Lower leg skin (tissue), 4 donors: ENCODE data around the gene SLC16A12. TPM values are rescaled to one million over a fixed set of nuclear protein-coding genes. Genes with fewer than 3 reads are reported as not detected.

Experiments
- DNase-seq, 2 donors: peaks; one replicate each; pipeline ENCODE4 v3.0.0-alpha.2; 2019; ENCODE audit warnings: low spot score in 2 of 2
- H3K4me3 ChIP-seq: fragments of 200-600 bp; sonication (generic); 2 replicates; pipeline ENCODE4 v1.5.1; 2017; ENCODE audit warnings: mild to moderate bottlenecking, low read depth; ENCODE audit not compliant: poor library complexity, severe bottlenecking
- CTCF ChIP-seq, 3 donors: fragments of 450-650 bp; IDR thresholded peaks; one replicate each; pipeline ENCODE4 v1.5.1; 2016; ENCODE audit warnings: antibody characterized with exemption in 3 of 3, mild to moderate bottlenecking in 3 of 3, moderate library complexity in 2 of 3
- POLR2A ChIP-seq, 2 donors: fragments of 450-650 bp; IDR thresholded peaks; one replicate each; pipeline ENCODE4 v1.6.1; 2016 to 2017; ENCODE audit warnings: antibody characterized with exemption in 2 of 2, mild to moderate bottlenecking in 1 of 2, moderate library complexity in 1 of 2
- WGBS, 2 donors: methylation state at CpG; one replicate each; pipeline ENCODE4 v1.1.5; 2018; 5-methylcytosine and 5-hydroxymethylcytosine counted together
- intact Hi-C: fragments of 100-400 bp; cut with DNase I; formaldehyde crosslinking; loops from one replicate; pipeline ENCODE4 v1.15.0; 2023; ENCODE audit warnings: low total_unique reads
- total RNA-seq, 4 donors: library from RNA; depleted of rRNA; stranded (reverse); fragments of >200 nt; gene quantifications; one replicate each; pipeline ENCODE4 v1.1.0, GENCODE V29; 2016

The SLC16A12 gene
- total RNA-seq, 4 donors from 2014 or later = 0.13 to 1.5 (median 0.90) TPM

GRCh38 chr10:89494575-89494974, 40.8 kb downstream of the SLC16A12 start:
- 71 to 78% methylated on average over 3 of the region's 3 CpGs for WGBS, 2 donors
- DNase-seq = no peak
- TF ChIP-seq POLR2A (IDR thresholded peaks at IDR 0.05) (no peak), CTCF (IDR thresholded peaks at IDR 0.05) (no peak)
- intact Hi-C loops = no loop called here
- no peak overlapping the region for H3K4me3 ChIP-seq

DNA sequence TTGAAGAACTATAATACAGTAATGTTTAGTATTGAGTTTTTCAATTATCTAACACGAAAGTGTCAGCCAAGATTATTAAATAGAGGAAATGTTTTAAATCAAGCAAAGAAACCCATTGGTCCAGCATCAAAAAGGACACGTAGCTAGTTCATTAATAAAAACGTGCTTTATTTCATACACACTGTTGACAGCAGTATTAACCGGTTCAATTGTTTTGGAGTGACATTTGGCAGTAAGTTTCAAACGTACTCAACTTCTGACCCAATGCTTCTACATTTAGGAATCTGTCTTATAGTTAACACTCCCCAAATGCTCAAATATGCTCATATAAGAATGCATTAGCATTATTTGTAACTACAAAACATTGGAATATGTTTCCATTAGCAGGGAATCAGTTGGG, 41.3 kb downstream of the SLC16A12 start:
- DNase-seq = no peak
- intact Hi-C loops = no loop called here
- 63 to 66% methylated on average over 5 of the region's 5 CpGs for WGBS, 2 donors
- H3K4me3 ChIP-seq = no peak overlapping the region
- no peak for TF ChIP-seq CTCF (IDR thresholded peaks at IDR 0.05)
- no peak for TF ChIP-seq POLR2A (IDR thresholded peaks at IDR 0.05)

DNA sequence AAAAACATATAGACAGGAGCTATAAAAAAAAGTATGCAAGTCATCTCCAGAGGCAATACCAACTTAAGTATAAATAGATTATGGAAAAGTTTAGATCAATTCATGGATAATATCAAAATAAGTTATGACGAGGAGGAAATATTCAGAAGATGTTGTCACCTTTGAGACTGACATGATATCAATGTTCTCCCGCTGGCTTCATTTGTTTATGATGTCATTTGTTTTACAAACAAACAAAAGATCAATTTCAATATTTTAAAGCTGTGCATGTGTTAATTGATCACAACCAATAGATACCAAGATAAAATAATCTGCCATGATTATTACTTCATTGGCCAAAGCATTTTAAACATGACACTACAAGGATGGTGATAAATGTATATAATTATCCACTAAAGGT, 43.5 kb downstream of the SLC16A12 start:
- H3K4me3 ChIP-seq = no peak overlapping the region
- TF ChIP-seq POLR2A (IDR thresholded peaks at IDR 0.05) = no peak
- TF ChIP-seq CTCF (IDR thresholded peaks at IDR 0.05) = no peak
- no peak for DNase-seq
- 86 to 88% methylated on average over 2 of the region's 2 CpGs for WGBS, 2 donors
- intact Hi-C loops = no loop called here

DNA sequence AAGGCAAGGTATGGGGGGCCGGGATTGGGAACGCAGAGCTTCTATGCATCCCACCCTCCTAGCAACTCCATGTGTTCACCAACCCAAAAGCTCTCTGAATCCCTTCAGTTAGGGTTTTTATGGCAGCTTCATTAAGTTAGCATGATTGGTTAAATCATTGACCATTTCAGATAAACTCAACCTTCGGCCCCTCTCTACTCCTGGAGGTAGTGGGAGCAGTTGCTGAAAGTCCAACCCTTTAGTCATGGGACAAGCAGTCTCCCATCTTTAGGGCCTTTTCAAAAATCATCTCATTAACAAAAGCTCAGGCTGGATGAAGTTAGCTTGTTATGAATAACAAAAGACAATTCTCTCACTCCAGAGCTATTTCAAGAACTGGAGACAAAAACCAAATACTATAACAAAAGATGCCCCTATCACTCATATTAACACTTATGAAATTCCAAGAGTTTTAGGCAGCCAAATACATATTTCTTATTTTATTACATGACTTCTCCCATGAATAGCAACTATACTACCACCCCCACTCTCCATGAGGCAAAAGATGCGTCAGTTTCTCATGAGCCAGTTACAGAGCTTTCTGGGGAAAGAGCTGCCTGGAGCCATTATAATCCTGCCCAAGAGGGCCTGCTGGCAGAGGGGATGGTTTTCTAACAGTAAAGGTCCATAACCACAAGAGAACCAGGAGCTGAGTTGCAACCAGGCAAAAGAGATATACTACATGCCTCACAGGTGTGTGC, 44.6 kb downstream of the SLC16A12 start:
- TF ChIP-seq POLR2A (IDR thresholded peaks at IDR 0.05) (no peak), CTCF (IDR thresholded peaks at IDR 0.05) (no peak)
- intact Hi-C loops = no loop called here
- no peak overlapping the region for H3K4me3 ChIP-seq
- no peak for DNase-seq
- WGBS, 2 donors = 85 to 90% methylated on average over 4 of the region's 4 CpGs

GRCh38 chr10:89482256-89482655, 53.1 kb downstream of the SLC16A12 start:
- no peak for DNase-seq
- TF ChIP-seq POLR2A (IDR thresholded peaks at IDR 0.05) = no peak
- no peak for TF ChIP-seq CTCF (IDR thresholded peaks at IDR 0.05)
- 92 to 94% methylated on average over 3 of the region's 3 CpGs for WGBS, 2 donors
- H3K4me3 ChIP-seq = no peak overlapping the region
- intact Hi-C loops = no loop called here

- TF ChIP-seq POLR2A (IDR thresholded peaks at IDR 0.05) (no peak), CTCF (IDR thresholded peaks at IDR 0.05) (no peak)
- DNase-seq = no peak
- WGBS, 2 donors = 58 to 61% methylated on average over 3 of the region's 3 CpGs
- intact Hi-C loops = no loop called here
- no peak overlapping the region for H3K4me3 ChIP-seq
These were observed 53.7 kb downstream of the SLC16A12 start for GRCh38 chr10:89481662-89482061.
